ENCODE data around the gene WDCP.

Gene WDCP

DNA sequence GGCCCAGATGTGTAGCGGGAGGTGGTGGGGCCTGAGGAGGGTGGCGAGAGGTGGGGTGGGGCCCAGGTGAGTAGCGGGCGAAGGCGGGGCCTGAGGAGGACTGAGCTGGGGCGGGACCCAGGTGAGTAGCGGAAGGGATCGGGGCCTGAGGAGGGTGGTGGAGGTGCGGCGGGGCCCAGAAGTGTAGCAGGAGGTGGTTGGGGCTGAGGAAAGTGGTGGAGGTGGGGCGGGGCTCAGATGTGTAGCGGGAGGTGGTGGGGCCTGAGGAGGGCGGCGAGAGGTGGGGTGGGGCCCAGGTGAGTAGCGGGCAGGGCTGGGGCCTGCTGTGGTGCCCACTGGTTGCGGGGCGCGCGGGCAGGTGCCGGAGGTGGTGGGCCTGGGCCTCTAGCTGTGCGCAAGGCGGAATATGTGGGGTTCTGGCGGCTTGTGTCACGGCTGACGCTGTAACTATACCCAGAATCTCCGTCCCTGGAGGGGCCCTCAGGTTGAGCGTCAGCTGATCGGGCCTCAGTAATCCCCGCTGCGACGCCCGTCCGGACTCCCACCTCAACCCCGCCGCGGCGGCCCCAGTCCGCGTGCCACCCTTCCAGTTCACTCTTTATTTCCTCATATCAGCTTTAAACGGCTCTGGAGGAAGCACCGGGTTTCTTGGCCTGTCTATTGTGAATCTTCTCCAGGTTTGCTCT lies 29.8 kb upstream of the WDCP start:
- H3K4me3 ChIP-seq (ENCODE audit: low read length) = peak overlapping the region; percentile 99
- TF ChIP-seq, protein P1, sequence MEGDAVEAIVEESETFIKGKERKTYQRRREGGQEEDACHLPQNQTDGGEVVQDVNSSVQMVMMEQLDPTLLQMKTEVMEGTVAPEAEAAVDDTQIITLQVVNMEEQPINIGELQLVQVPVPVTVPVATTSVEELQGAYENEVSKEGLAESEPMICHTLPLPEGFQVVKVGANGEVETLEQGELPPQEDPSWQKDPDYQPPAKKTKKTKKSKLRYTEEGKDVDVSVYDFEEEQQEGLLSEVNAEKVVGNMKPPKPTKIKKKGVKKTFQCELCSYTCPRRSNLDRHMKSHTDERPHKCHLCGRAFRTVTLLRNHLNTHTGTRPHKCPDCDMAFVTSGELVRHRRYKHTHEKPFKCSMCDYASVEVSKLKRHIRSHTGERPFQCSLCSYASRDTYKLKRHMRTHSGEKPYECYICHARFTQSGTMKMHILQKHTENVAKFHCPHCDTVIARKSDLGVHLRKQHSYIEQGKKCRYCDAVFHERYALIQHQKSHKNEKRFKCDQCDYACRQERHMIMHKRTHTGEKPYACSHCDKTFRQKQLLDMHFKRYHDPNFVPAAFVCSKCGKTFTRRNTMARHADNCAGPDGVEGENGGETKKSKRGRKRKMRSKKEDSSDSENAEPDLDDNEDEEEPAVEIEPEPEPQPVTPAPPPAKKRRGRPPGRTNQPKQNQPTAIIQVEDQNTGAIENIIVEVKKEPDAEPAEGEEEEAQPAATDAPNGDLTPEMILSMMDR (conservative IDR thresholded peaks at IDR 0.05; ENCODE audit: low read depth, low read length) = no peak
- no peak for DNase-seq (ENCODE audit: low read depth)

DNA sequence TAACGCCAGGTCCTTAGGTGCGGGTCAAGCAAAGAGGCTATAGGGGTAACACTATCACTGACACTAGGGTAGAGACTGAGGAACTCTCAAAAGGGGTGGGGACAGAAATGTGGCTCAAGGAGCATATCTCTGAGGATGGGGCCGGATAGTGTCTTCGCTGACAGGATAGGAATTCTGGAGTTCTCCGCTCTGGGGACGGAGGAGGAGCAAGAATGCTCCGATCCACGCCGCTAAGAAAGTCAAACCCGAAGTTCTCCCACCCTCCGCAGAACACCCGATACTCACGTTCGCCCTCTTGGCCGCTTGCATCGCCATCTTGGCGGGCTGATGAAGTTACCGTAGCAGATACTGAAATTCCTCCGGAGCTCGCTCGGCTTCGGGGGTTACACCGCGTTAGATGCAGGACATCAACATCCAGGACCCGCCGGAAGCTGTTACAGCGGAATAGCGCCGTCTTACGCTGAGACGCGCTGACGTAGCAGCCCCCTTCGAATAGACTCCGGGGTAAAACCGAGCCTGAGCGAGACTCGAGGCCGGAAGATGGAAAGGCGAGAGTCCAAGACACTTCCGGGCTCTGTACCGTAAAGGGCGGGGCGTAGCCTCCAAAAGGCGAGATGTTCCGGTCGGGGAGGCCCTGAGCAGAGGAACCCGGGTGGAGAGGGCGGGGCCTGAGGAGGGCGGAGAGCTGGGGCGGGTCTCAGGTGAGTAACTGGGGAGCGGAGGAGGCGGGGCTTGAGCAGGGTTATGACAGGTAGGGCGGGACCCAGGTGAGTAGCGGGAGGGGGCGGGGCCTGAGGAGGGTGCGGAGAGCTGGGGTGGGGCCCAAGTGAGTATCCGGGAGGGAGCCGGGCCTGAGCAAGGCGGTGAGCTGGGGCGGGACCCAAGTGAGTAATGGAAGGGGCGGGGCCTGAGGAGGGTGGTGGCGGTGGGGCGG lies 29.0 kb upstream of the WDCP start, which contains the start of gene SF3B6:
TSS of gene SF3B6 (minus strand) at position 412 of the 934 bp plus-strand sequence. CDS start at position 315, 97 bp downstream.
- H3K4me3 ChIP-seq (ENCODE audit: low read length) = peak within 1 kb of the TSS; percentile 99
- TF ChIP-seq, protein P1 (conservative IDR thresholded peaks at IDR 0.05; ENCODE audit: low read depth, low read length) = no peak
- DNase-seq (ENCODE audit: low read depth) = peak; percentile 97

DNA sequence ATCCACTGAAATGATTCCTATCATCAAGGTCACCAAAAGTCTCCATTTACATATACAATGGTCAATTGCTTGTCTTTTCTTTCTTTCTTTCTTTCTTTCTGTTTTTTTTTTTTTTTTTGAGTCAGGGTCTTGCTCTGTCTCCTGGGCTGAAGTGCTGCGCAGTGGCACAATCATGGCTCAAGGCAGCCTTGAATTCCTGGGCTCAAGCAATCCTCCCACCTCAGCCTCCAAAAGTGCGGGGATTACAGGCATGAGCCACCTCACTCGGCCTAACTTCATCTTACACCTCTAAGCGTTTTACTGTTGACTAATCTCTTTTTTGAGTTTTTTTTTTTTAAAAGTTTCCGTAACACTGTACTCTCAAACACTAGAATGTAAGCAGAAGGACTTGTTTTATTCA lies 28.1 kb upstream of the WDCP start:
- no peak for DNase-seq (ENCODE audit: low read depth)
- TF ChIP-seq, protein P1 (conservative IDR thresholded peaks at IDR 0.05; ENCODE audit: low read depth, low read length) = no peak
- peak overlapping the region; percentile 99 for H3K4me3 ChIP-seq (ENCODE audit: low read length)

DNA sequence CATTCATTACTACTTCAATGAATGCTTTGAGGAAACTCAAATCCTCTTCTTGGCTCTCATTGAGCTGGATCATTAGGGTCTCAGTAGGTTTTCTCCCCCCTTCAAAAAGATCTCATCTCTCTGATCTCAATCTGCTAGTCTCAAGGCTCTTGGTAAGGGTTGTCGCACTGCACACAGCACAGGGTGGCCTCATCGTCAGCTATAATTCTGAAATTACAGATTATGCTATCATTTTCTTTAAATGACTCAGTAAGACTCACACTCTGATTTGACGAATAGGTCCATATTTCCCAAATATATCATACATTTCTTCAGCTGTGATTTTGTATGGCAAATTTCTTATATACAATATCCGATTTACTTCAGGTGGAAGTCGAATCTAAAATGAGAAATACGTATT lies 26.6 kb upstream of the WDCP start:
- no peak for DNase-seq (ENCODE audit: low read depth)
- H3K4me3 ChIP-seq (ENCODE audit: low read length) = no peak overlapping the region
- TF ChIP-seq, protein P1 (conservative IDR thresholded peaks at IDR 0.05; ENCODE audit: low read depth, low read length) = no peak

DNA sequence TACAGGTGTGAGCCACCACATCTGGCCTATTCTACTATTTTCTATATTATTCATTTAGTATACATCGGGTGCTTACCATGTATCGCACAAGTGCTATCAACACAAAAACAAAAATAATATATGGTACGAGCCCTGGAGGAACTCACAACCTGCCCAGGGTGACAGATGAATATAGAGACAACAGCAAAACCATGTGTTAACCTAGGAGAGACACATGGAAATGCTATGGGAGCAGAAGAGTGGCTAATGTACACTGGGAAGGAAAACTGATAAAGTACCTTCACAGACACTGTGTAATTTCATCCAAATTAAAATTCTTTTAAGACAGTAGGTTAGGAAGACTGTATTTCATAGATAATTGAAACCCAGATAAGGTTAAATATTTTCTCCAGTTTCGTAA lies 25.1 kb upstream of the WDCP start:
- TF ChIP-seq, protein P1 (conservative IDR thresholded peaks at IDR 0.05; ENCODE audit: low read depth, low read length) = no peak
- H3K4me3 ChIP-seq (ENCODE audit: low read length) = no peak overlapping the region
- DNase-seq (ENCODE audit: low read depth) = no peak

DNA sequence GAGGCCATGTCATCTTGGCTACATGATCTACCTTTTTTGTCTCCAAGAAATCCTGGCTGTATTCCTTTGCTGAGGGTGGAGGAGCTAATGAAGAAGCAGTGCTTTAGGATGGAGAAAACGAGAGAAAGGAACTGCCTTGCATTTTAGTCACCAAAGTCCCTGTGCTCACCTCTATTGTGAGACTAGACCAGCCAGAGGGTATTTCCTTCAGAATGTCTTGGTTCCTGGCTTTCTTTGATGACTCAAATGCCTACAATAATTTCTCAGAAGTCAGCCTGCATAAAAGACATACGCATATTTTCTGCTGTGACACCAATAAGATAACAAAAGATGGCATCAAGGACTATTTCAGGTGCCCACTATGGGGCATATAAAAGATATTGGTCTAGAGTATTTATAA lies 18.1 kb upstream of the WDCP start:
- H3K4me3 ChIP-seq (ENCODE audit: low read length) = no peak overlapping the region
- no peak for DNase-seq (ENCODE audit: low read depth)
- TF ChIP-seq, protein P1 (conservative IDR thresholded peaks at IDR 0.05; ENCODE audit: low read depth, low read length) = no peak

All from retinal pigment epithelial cell (primary cell).